ENCODE data around the gene MAPK11.

The MAPK11 gene

GRCh38 chr22:50283821-50284220 is 13.6 kb upstream of the MAPK11 start:
- H3K27ac ChIP-seq (ENCODE audit: insufficient read depth, low read depth, low read length, poor library complexity, severe bottlenecking): no peak overlapping the region
- no peaks in the 10 kb centered on the region for H3K4me1 ChIP-seq (ENCODE audit: control insufficient read depth, insufficient read depth, low read length)
- H3K4me3 ChIP-seq (ENCODE audit: insufficient read depth, low read depth, low read length): no peak overlapping the region
- WGBS, 2 experiments: 97 to 98% methylated on average over 30 of the region's 30 CpGs
- no peaks in the 10 kb centered on the region for H3K9me3 ChIP-seq (ENCODE audit: control insufficient read depth, low read length)
- no peaks in the 10 kb centered on the region for H3K27me3 ChIP-seq (ENCODE audit: control insufficient read depth, insufficient read depth, low read length, poor library complexity, severe bottlenecking)
- H3K36me3 ChIP-seq (ENCODE audit: control insufficient read depth, insufficient read depth, low read length): peaks cover 58% of the 10 kb centered on the region

DNA sequence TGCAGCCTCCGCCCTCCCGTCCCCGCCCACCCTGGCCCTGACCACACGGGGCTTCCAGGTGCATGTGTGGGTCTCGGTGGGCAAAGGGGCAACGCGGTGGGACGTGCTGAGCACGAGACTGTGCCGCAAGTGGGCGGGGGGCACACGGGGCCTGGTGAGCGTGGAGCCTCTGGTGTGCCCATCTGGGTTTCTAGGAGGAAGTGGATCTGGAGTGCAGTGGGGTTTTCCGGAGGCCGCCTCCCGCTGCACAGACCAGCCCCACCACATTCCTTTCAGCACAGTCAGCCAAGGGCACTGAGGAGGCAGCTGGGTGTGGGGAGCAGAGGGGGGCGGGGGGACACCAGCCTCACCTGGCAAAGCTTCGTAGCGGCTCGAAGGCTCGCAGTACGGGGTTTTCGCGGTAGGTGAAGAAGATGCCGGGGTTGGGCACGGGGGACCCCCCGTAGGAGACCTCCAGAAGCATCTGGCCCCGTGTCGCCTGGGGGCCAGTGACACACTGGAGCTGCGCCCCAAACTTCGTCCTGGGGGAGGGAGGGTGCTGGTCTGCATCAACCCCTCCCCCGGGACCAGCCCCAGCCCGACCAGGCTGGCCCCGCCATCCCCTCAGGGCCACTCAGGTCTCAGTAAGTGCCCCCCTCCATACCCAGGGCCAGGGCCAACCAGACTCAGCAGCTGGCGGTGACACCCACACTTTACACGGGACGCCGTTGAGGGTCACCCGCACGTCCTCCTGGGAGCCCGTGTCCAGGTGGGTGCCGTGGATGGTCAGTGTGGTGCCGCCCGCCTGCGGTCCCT is 12.4 kb upstream of the MAPK11 start:
- peaks cover 62% of the 10 kb centered on the region for H3K36me3 ChIP-seq (ENCODE audit: control insufficient read depth, insufficient read depth, low read length)
- no peaks in the 10 kb centered on the region for H3K9me3 ChIP-seq (ENCODE audit: control insufficient read depth, low read length)
- H3K27me3 ChIP-seq (ENCODE audit: control insufficient read depth, insufficient read depth, low read length, poor library complexity, severe bottlenecking): no peaks in the 10 kb centered on the region
- no peak overlapping the region for H3K4me3 ChIP-seq (ENCODE audit: insufficient read depth, low read depth, low read length)
- no peak overlapping the region for H3K27ac ChIP-seq (ENCODE audit: insufficient read depth, low read depth, low read length, poor library complexity, severe bottlenecking)
- 96% methylated on average over 45 of the region's 45 CpGs for WGBS, 2 experiments
- H3K4me1 ChIP-seq (ENCODE audit: control insufficient read depth, insufficient read depth, low read length): no peaks in the 10 kb centered on the region

DNA sequence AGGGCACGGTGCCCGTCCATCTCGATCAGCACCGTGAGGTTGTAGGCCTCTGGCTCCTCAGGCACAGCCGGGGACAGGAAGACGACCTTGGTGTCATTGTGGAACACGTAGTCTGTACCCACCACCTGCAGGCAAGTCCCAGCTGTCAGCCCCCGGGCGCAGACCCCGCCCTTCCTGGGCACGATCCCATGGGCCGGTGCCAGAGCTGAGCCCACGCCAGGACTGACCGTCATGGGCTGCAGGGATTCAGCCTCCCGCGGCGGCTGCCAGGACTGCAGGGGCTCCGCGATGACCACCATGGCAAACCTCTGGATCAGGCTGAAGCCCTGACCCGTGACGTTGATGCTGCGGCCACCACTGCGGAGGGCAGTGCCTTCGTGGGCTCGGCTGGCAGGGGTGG is 11.8 kb upstream of the MAPK11 start:
- H3K4me3 ChIP-seq (ENCODE audit: insufficient read depth, low read depth, low read length): no peak overlapping the region
- no peaks in the 10 kb centered on the region for H3K27me3 ChIP-seq (ENCODE audit: control insufficient read depth, insufficient read depth, low read length, poor library complexity, severe bottlenecking)
- H3K36me3 ChIP-seq (ENCODE audit: control insufficient read depth, insufficient read depth, low read length): peaks cover 67% of the 10 kb centered on the region
- 95 to 96% methylated on average over 25 of the region's 25 CpGs for WGBS, 2 experiments
- no peaks in the 10 kb centered on the region for H3K4me1 ChIP-seq (ENCODE audit: control insufficient read depth, insufficient read depth, low read length)
- H3K27ac ChIP-seq (ENCODE audit: insufficient read depth, low read depth, low read length, poor library complexity, severe bottlenecking): no peak overlapping the region
- H3K9me3 ChIP-seq (ENCODE audit: control insufficient read depth, low read length): no peaks in the 10 kb centered on the region

DNA sequence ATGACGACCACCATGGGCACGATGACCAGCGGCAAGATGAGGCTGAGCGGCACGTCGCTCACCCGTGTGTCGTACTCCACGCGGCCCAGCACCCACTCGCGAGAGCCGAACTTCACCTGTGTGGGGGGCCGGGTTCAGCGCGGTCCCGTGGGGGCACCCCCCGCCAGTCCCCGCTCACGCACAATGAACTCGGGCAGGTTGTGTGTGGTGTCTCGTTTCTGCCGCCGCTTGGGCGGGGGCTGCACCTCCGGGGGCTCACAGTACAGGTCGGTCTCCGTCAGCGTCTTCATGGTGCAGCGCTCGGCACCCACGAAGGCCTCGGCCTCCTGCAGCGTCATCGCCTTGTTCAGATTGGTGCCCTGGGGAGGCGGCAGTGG is 11.2 kb upstream of the MAPK11 start:
- Histone ChIP-seq H3K4me3 (ENCODE audit: insufficient read depth, low read depth, low read length) (no peak overlapping the region), H3K36me3 (ENCODE audit: control insufficient read depth, insufficient read depth, low read length) (peaks cover 68% of the 10 kb centered on the region), H3K4me1 (ENCODE audit: control insufficient read depth, insufficient read depth, low read length) (no peaks in the 10 kb centered on the region), H3K27ac (ENCODE audit: insufficient read depth, low read depth, low read length, poor library complexity, severe bottlenecking) (no peak overlapping the region), H3K27me3 (ENCODE audit: control insufficient read depth, insufficient read depth, low read length, poor library complexity, severe bottlenecking) (no peaks in the 10 kb centered on the region), H3K9me3 (ENCODE audit: control insufficient read depth, low read length) (no peaks in the 10 kb centered on the region)
- 96 to 97% methylated on average over 36 of the region's 36 CpGs for WGBS, 2 experiments

GRCh38 chr22:50280708-50281383 is 10.7 kb upstream of the MAPK11 start:
- Histone ChIP-seq H3K4me3 (ENCODE audit: insufficient read depth, low read depth, low read length) (no peak overlapping the region), H3K4me1 (ENCODE audit: control insufficient read depth, insufficient read depth, low read length) (no peaks in the 10 kb centered on the region), H3K9me3 (ENCODE audit: control insufficient read depth, low read length) (no peaks in the 10 kb centered on the region), H3K27me3 (ENCODE audit: control insufficient read depth, insufficient read depth, low read length, poor library complexity, severe bottlenecking) (no peaks in the 10 kb centered on the region), H3K27ac (ENCODE audit: insufficient read depth, low read depth, low read length, poor library complexity, severe bottlenecking) (no peak overlapping the region), H3K36me3 (ENCODE audit: control insufficient read depth, insufficient read depth, low read length) (peaks cover 68% of the 10 kb centered on the region)
- WGBS, 2 experiments: 96 to 97% methylated on average over 47 of the region's 47 CpGs

- 97% methylated on average over 38 of the region's 38 CpGs for WGBS, 2 experiments
- Histone ChIP-seq H3K27ac (ENCODE audit: insufficient read depth, low read depth, low read length, poor library complexity, severe bottlenecking) (no peak overlapping the region), H3K36me3 (ENCODE audit: control insufficient read depth, insufficient read depth, low read length) (peaks cover 72% of the 10 kb centered on the region)
These were observed 10.0 kb upstream of the MAPK11 start for GRCh38 chr22:50280022-50280707.

GRCh38 chr22:50278956-50279619 is 8.9 kb upstream of the MAPK11 start:
- Histone ChIP-seq H3K4me1 (ENCODE audit: control insufficient read depth, insufficient read depth, low read length) (peaks cover 8% of the 10 kb centered on the region), H3K27ac (ENCODE audit: insufficient read depth, low read depth, low read length, poor library complexity, severe bottlenecking) (no peak overlapping the region), H3K27me3 (ENCODE audit: control insufficient read depth, insufficient read depth, low read length, poor library complexity, severe bottlenecking) (no peaks in the 10 kb centered on the region), H3K36me3 (ENCODE audit: control insufficient read depth, insufficient read depth, low read length) (peaks cover 66% of the 10 kb centered on the region), H3K9me3 (ENCODE audit: control insufficient read depth, low read length) (no peaks in the 10 kb centered on the region), H3K4me3 (ENCODE audit: insufficient read depth, low read depth, low read length) (no peak overlapping the region)
- 93 to 95% methylated on average over 30 of the region's 30 CpGs for WGBS, 2 experiments

More at GRCh38 chr22:50280022-50280707, 10.0 kb upstream of the MAPK11 start:
- peaks cover 3% of the 10 kb centered on the region for H3K4me1 ChIP-seq (ENCODE audit: control insufficient read depth, insufficient read depth, low read length)
- no peaks in the 10 kb centered on the region for H3K9me3 ChIP-seq (ENCODE audit: control insufficient read depth, low read length)
- no peak overlapping the region for H3K4me3 ChIP-seq (ENCODE audit: insufficient read depth, low read depth, low read length)
- H3K27me3 ChIP-seq (ENCODE audit: control insufficient read depth, insufficient read depth, low read length, poor library complexity, severe bottlenecking): no peaks in the 10 kb centered on the region

DNA sequence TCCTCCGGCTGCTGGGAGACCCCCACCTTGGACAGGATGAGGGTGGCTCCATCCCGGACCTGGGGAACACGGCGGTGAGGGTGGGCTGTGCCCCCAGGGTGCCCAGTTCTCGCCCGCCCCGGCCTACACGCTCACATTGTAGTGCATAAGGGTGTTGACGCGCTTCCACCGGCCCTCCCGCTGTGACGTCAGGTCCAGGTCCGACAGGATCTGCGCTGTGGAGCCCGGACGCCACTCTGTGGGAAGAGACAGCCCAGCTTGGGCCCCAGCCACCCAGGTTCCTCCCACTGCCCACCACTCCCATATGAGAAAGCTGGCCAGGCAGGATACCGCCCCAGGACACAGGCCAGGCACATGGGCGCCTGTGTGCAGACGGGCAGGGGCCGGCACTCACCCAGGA is 8.3 kb upstream of the MAPK11 start:
- 96 to 97% methylated on average over 21 of the region's 21 CpGs for WGBS, 2 experiments
- Histone ChIP-seq H3K4me1 (ENCODE audit: control insufficient read depth, insufficient read depth, low read length) (peaks cover 9% of the 10 kb centered on the region), H3K36me3 (ENCODE audit: control insufficient read depth, insufficient read depth, low read length) (peaks cover 65% of the 10 kb centered on the region), H3K9me3 (ENCODE audit: control insufficient read depth, low read length) (no peaks in the 10 kb centered on the region), H3K27me3 (ENCODE audit: control insufficient read depth, insufficient read depth, low read length, poor library complexity, severe bottlenecking) (no peaks in the 10 kb centered on the region), H3K27ac (ENCODE audit: insufficient read depth, low read depth, low read length, poor library complexity, severe bottlenecking) (no peak overlapping the region), H3K4me3 (ENCODE audit: insufficient read depth, low read depth, low read length) (no peak overlapping the region)

DNA sequence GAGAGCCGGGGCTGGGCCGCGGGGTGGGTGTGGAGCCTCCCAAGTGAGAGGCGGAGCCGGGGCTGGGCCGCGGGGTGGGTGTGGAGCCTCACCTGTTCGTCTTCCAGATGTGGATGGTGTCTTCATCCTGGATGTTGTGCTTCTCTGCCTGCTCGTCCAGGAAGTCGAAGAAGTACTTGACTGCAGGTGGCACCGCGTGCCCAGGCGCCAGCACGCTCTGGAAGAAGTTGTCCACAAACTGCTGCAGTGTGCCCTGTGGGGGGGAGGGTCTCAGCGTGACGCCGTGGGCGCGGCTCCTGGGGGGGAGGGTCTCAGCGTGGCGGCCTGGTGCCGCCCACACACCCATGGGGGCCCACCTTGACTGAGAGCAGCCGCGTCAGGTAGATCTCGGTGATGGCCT is 7.6 kb upstream of the MAPK11 start:
- Histone ChIP-seq H3K27me3 (ENCODE audit: control insufficient read depth, insufficient read depth, low read length, poor library complexity, severe bottlenecking) (no peaks in the 10 kb centered on the region), H3K4me1 (ENCODE audit: control insufficient read depth, insufficient read depth, low read length) (peaks cover 12% of the 10 kb centered on the region), H3K9me3 (ENCODE audit: control insufficient read depth, low read length) (no peaks in the 10 kb centered on the region), H3K36me3 (ENCODE audit: control insufficient read depth, insufficient read depth, low read length) (peaks cover 60% of the 10 kb centered on the region), H3K27ac (ENCODE audit: insufficient read depth, low read depth, low read length, poor library complexity, severe bottlenecking) (no peak overlapping the region), H3K4me3 (ENCODE audit: insufficient read depth, low read depth, low read length) (no peak overlapping the region)
- WGBS, 2 experiments: 94% methylated on average over 25 of the region's 25 CpGs

DNA sequence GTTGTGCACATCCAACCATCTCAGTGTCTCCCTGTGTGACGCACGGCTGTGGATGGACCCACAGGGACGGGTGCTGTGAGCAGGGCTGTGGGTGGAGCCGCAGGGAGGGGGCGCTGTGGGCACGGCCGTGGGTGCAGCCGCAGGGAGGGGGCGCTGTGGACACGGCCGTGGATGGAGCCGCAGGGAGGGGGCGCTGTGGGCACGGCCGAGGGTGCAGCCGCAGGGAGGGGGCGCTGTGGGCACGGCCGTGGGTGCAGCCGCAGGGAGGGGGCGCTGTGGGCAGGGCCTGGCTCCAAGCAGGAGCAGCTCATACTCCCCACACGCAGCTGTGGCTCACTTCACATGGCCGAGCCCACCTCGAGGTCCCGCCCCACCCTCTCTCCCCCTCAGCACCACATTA is 6.0 kb upstream of the MAPK11 start:
- peaks cover 24% of the 10 kb centered on the region for H3K4me1 ChIP-seq (ENCODE audit: control insufficient read depth, insufficient read depth, low read length)
- H3K27ac ChIP-seq (ENCODE audit: insufficient read depth, low read depth, low read length, poor library complexity, severe bottlenecking): no peak overlapping the region
- 84 to 86% methylated on average over 25 of the region's 25 CpGs for WGBS, 2 experiments
- H3K36me3 ChIP-seq (ENCODE audit: control insufficient read depth, insufficient read depth, low read length): peaks cover 47% of the 10 kb centered on the region
- no peak overlapping the region for H3K4me3 ChIP-seq (ENCODE audit: insufficient read depth, low read depth, low read length)
- peaks cover 5% of the 10 kb centered on the region for H3K27me3 ChIP-seq (ENCODE audit: control insufficient read depth, insufficient read depth, low read length, poor library complexity, severe bottlenecking)
- H3K9me3 ChIP-seq (ENCODE audit: control insufficient read depth, low read length): no peaks in the 10 kb centered on the region
